LNCaP clone FGC (cell line): ENCODE data around the gene KRTAP10-6.
"Not testable (repeated sequence)": the region's sequence is repeated elsewhere in the genome, so short reads cannot be mapped to it uniquely, and the experiment has no call there.

ENCODE experiments used
- DNase-seq: peaks from one replicate; pipeline ENCODE4 v3.0.0-alpha.2; 2011; ENCODE audit warnings: low read depth
- H3K4me3 ChIP-seq: 2 replicates; pipeline ENCODE4 v1.5.1; 2011; ENCODE audit warnings: mild to moderate bottlenecking, low read depth, low read length, control low read depth
- TF ChIP-seq, protein P1 (sequence below): IDR thresholded peaks from 2 replicates; pipeline ENCODE4 v1.5.1; 2012; ENCODE audit warnings: mild to moderate bottlenecking; ENCODE audit not compliant: control insufficient read depth, insufficient read depth; ENCODE audit errors: extremely low read depth

Gene KRTAP10-6

GRCh38 chr21:44603109-44603875 is 11.0 kb upstream of the KRTAP10-6 start:
- no peak overlapping the region for H3K4me3 ChIP-seq
- no peak for DNase-seq
- TF ChIP-seq, protein P1, sequence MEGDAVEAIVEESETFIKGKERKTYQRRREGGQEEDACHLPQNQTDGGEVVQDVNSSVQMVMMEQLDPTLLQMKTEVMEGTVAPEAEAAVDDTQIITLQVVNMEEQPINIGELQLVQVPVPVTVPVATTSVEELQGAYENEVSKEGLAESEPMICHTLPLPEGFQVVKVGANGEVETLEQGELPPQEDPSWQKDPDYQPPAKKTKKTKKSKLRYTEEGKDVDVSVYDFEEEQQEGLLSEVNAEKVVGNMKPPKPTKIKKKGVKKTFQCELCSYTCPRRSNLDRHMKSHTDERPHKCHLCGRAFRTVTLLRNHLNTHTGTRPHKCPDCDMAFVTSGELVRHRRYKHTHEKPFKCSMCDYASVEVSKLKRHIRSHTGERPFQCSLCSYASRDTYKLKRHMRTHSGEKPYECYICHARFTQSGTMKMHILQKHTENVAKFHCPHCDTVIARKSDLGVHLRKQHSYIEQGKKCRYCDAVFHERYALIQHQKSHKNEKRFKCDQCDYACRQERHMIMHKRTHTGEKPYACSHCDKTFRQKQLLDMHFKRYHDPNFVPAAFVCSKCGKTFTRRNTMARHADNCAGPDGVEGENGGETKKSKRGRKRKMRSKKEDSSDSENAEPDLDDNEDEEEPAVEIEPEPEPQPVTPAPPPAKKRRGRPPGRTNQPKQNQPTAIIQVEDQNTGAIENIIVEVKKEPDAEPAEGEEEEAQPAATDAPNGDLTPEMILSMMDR = no peak

- DNase-seq = no peak
- TF ChIP-seq, protein P1 = no peak
- no peak overlapping the region for H3K4me3 ChIP-seq
Measured at GRCh38 chr21:44602463-44602850, 10.2 kb upstream of the KRTAP10-6 start.

- no peak for DNase-seq
Measured at GRCh38 chr21:44601596-44602462, 9.5 kb upstream of the KRTAP10-6 start.

GRCh38 chr21:44601091-44601490 is 8.8 kb upstream of the KRTAP10-6 start:
- DNase-seq, H3K4me3 ChIP-seq: not testable (repeated sequence)
- TF ChIP-seq, protein P1 = peak; percentile 43

More at GRCh38 chr21:44601596-44602462, 9.5 kb upstream of the KRTAP10-6 start:
- TF ChIP-seq, protein P1 = no peak
- no peak overlapping the region for H3K4me3 ChIP-seq

DNA sequence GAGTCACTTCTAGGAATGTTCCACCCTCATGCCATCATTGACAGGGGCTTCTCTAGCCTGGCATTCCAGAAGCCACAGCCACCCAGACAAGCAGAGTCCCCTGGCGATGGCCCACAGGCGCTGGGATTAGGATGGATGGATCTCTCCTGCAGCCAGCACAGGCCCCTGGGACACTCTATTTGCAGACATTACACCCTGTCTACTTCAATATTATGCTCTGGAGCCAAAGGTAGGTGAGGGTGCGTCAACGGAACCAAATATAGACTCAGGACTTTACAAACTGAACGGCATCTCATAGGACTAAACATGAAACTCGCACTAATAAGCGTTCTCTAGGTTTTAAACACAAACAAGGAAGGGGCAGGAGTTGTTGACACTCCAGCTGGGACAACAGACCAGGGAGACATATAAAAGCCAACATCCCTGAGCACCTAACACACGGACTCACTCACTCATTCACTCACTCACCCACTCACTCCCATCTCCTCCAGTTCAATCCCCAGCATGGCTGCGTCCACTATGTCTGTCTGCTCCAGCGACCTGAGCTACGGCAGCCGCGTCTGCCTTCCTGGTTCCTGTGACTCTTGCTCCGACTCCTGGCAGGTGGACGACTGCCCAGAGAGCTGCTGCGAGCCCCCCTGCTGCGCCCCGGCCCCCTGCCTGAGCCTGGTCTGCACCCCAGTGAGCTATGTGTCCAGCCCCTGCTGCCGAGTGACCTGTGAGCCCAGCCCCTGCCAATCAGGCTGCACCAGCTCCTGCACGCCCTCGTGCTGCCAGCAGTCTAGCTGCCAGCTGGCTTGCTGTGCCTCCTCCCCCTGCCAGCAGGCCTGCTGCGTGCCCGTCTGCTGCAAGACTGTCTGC is 8.0 kb upstream of the KRTAP10-6 start, which contains the start of gene KRTAP10-7:
Gene KRTAP10-7, plus strand, starts transcription at position 480 of the 861 bp plus-strand sequence. Its CDS starts 25 bp downstream, at position 505.
- H3K4me3 ChIP-seq, DNase-seq: not testable (repeated sequence)

DNA sequence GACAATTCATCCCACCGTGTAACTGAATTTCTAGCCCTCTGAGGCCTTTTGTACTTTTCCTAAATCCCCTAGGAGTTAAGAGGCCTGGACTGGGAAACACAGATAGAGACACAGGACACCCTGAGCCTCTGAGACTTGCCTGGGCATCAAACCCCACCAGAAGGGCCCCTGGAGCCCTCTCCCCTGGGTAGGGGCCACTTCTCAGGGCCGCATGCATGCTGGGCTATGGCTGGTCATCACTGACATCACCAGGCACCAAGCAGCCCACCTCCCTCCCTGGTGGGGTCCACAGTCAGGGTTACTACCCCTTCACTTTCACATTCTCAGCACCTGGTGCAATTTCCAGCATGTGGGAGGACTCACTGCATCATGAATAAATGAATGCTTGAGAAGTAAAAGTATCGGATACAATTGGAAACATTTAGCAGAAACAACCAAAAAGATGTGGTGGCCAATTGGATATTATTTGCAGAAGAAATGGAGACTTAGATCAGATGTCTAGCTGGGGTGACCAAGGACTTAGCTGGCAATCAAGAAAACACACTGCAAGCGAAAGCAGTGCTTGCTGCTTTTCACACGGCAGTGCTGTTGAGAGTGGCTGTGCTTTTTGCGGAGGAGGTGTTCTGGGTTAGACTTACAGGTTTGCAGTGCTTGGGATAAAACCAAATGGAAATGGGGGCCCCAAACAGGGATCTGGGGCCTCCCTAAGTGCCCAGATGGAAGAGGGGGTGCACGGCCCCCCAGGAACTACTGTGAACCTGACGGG is 7.1 kb upstream of the KRTAP10-6 start:
- no peak overlapping the region for H3K4me3 ChIP-seq
- TF ChIP-seq, protein P1 = no peak

More for the DNA sequence above, 7.1 kb upstream of the KRTAP10-6 start:
- DNase-seq = no peak
